K562 (cell line): ENCODE measurements around the gene KCNT1. TPM values are rescaled to one million over a fixed set of nuclear protein-coding genes. Genes with fewer than 3 reads are reported as not detected.

ENCODE experiments used
- ATAC-seq: fragments of 200-7000 bp; cut with Tn5 transposase; 3 replicates; pipeline ENCODE4 v1.9.1; 2020; ENCODE audit warnings: moderate library complexity
- BruUV-seq: library from RNA; stranded (reverse); fragments of 400-500 nt; replicated peaks from 2 replicates; lab custom pipeline; 2021; lab: Mats Ljungman, UMichigan
- CTCF ChIA-PET: fragments of 300-600 bp; formaldehyde crosslinking; extraction: SDS; loops from one replicate; lab custom pipeline; 2021; ENCODE audit warnings: low intra/inter-chr PET ratio; lab: Yijun Ruan, JAX
- POLR2A ChIA-PET: fragments of 300-600, 350-650 bp; sonication (Branson Sonifier 250); formaldehyde crosslinking; extraction: SDS; loops from one replicate; lab custom pipeline; 2021; ENCODE audit warnings: antibody characterized with exemption, inconsistent platforms; lab: Yijun Ruan, JAX
- DNase-seq, 4 experiments: peaks; one replicate each; pipeline versions ENCODE4 v3.0.0 to v3.0.0-alpha.2; 2011 to 2018; ENCODE audit warnings: low spot score in 3 of 4, mixed read lengths in 3 of 4; ENCODE audit errors: extremely low read depth in 1 of 4
- FAIRE-seq: peaks from 2 replicates; lab custom pipeline; 2011; peaks lifted over from hg19 to GRCh38; lab: Jason Lieb, UNC
- H2AFZ ChIP-seq: 2 replicates; pipeline ENCODE4 v1.6.0; 2011; ENCODE audit warnings: low read depth, low read length, control low read depth, inconsistent platforms
- H3K27ac ChIP-seq: fragments of 200-600 bp; 3 replicates; pipeline ENCODE4 v1.8.0; 2011; ENCODE audit warnings: low read depth, mild to moderate bottlenecking, control low read depth, inconsistent platforms, low read length, moderate library complexity, mixed read lengths; ENCODE audit errors: extremely low read depth
- H3K27me3 ChIP-seq, 2 experiments: fragments of 300-600 bp in 1 of 2; 2 replicates in 1 of 2; 3 replicates in 1 of 2; pipeline versions ENCODE4 v1.6.0 to v1.8.0; 2011; ENCODE audit warnings: inconsistent platforms in 2 of 2, low read length in 2 of 2, mild to moderate bottlenecking in 1 of 2, mixed read lengths in 1 of 2, moderate library complexity in 1 of 2; ENCODE audit not compliant: control insufficient read depth in 2 of 2, insufficient read depth in 2 of 2
- H3K36me3 ChIP-seq: fragments of 300-600 bp; 3 replicates; pipeline ENCODE4 v1.8.0; 2011; ENCODE audit warnings: mild to moderate bottlenecking, low read length, inconsistent platforms; ENCODE audit not compliant: control insufficient read depth, insufficient read depth
- H3K4me1 ChIP-seq, 2 experiments: fragments of 200-600 bp in 1 of 2; replicated peaks in 1 of 2; 2 replicates in 1 of 2; 3 replicates in 1 of 2; pipeline versions ENCODE4 v1.5.1 to v1.8.0; 2011; ENCODE audit warnings: inconsistent platforms in 2 of 2, low read length in 2 of 2, mild to moderate bottlenecking in 1 of 2, mixed read lengths in 1 of 2, moderate library complexity in 1 of 2; ENCODE audit not compliant: control insufficient read depth in 2 of 2, insufficient read depth in 2 of 2
- H3K4me2 ChIP-seq: 2 replicates; pipeline ENCODE4 v1.6.1; 2011; ENCODE audit warnings: low read length, control low read depth, inconsistent platforms, mixed read lengths; ENCODE audit not compliant: insufficient read depth
- H3K4me3 ChIP-seq: fragments of 200-600 bp; sonication (generic), shearing (Covaris generic); 2 replicates; pipeline ENCODE4 v1.5.1; 2016; ENCODE audit warnings: control low read depth, inconsistent platforms
- H3K79me2 ChIP-seq: fragments of 200-600 bp; 3 replicates; pipeline ENCODE4 v1.8.0; 2011; ENCODE audit warnings: low read length, inconsistent platforms; ENCODE audit not compliant: control insufficient read depth, insufficient read depth
- H3K9ac ChIP-seq, 2 experiments: 2 replicates each; pipeline versions ENCODE4 v1.6.0 to v1.6.1; 2011; ENCODE audit warnings: low read depth in 2 of 2, low read length in 2 of 2, control low read depth in 1 of 2, inconsistent platforms in 1 of 2, mild to moderate bottlenecking in 1 of 2, mixed read lengths in 1 of 2; ENCODE audit not compliant: insufficient read depth in 1 of 2
- H3K9me1 ChIP-seq: one replicate; pipeline ENCODE4 v1.6.0; 2011; ENCODE audit warnings: inconsistent platforms, mild to moderate bottlenecking, low read length, moderate library complexity; ENCODE audit not compliant: control insufficient read depth, insufficient read depth
- H3K9me3 ChIP-seq: replicated peaks from 2 replicates; pipeline ENCODE4 v1.5.1; 2011; ENCODE audit warnings: low read depth, low read length, inconsistent platforms; ENCODE audit not compliant: control insufficient read depth, insufficient read depth
- H4K20me1 ChIP-seq: replicated peaks from 2 replicates; pipeline ENCODE4 v1.6.1; 2011; ENCODE audit warnings: low read length, inconsistent platforms, mixed read lengths; ENCODE audit not compliant: control insufficient read depth, insufficient read depth
- CC2D1A ChIP-seq: fragments of 450-650 bp; IDR thresholded peaks from 2 replicates; pipeline ENCODE4 v1.6.1; 2017; ENCODE audit warnings: mild to moderate bottlenecking
- ETS2 ChIP-seq: IDR thresholded peaks from 2 replicates; pipeline ENCODE4 v1.6.1; 2016; ENCODE audit warnings: borderline replicate concordance, missing genetic modification characterization, mild to moderate bottlenecking, moderate library complexity, missing compliant biosample characterization; ENCODE audit not compliant: poor library complexity, severe bottlenecking
- ETV1 ChIP-seq: fragments of 450-650 bp; conservative IDR thresholded peaks from 2 replicates; pipeline ENCODE4 v1.6.1; 2016; ENCODE audit warnings: missing genetic modification characterization, control low read depth, low read depth, missing compliant biosample characterization
- GTF2A2 ChIP-seq: IDR thresholded peaks from 2 replicates; pipeline ENCODE4 v1.6.1; 2016; ENCODE audit warnings: mild to moderate bottlenecking, missing genetic modification characterization, missing compliant biosample characterization
- HES1 ChIP-seq: fragments of 450-650 bp; IDR thresholded peaks from 2 replicates; pipeline ENCODE4 v1.6.1; 2016; ENCODE audit warnings: low read depth, mild to moderate bottlenecking, moderate library complexity
- NR2C1 ChIP-seq, 2 experiments: fragments of 450-650 bp; IDR thresholded peaks; 2 replicates each; pipeline ENCODE4 v1.6.1; 2017; ENCODE audit warnings: mild to moderate bottlenecking in 2 of 2, antibody characterized with exemption in 1 of 2, inconsistent platforms in 1 of 2, missing compliant biosample characterization in 1 of 2, missing genetic modification characterization in 1 of 2
- PML ChIP-seq: IDR thresholded peaks from 2 replicates; pipeline ENCODE4 v1.6.1; 2012; ENCODE audit warnings: low read length, inconsistent platforms
- RNF2 ChIP-seq: sonication (generic); IDR thresholded peaks from 2 replicates; pipeline ENCODE4 v1.6.1; 2016
- SFPQ ChIP-seq: fragments of 200-400 bp; formaldehyde crosslinking; IDR thresholded peaks from 2 replicates; pipeline ENCODE4 v1.6.1; 2017; ENCODE audit warnings: mild to moderate bottlenecking, low read depth, low read length, moderate library complexity
- SREBF2 ChIP-seq: sonication (generic); formaldehyde crosslinking; IDR thresholded peaks from 2 replicates; pipeline ENCODE4 v1.4.0; 2020; ENCODE audit warnings: mild to moderate bottlenecking, missing genetic modification reagents
- ZBTB26 ChIP-seq: fragments of 450-650 bp; formaldehyde crosslinking; IDR thresholded peaks from 2 replicates; pipeline ENCODE4 v1.4.0; 2022; ENCODE audit warnings: missing genetic modification characterization
- ZBTB5 ChIP-seq: fragments of 450-650 bp; IDR thresholded peaks from 2 replicates; pipeline ENCODE4 v1.6.1; 2017; ENCODE audit warnings: antibody characterized with exemption
- ZBTB7A ChIP-seq: IDR thresholded peaks from 2 replicates; pipeline ENCODE4 v1.6.1; 2011; ENCODE audit warnings: low read depth, mild to moderate bottlenecking, low read length, moderate library complexity, borderline replicate concordance; ENCODE audit not compliant: control insufficient read depth
- ZNF146 ChIP-seq: IDR thresholded peaks from one replicate; pipeline ENCODE4 v1.6.1; 2018; ENCODE audit warnings: missing compliant biosample characterization; ENCODE audit not compliant: unreplicated experiment
- ZNF274 ChIP-seq: IDR thresholded peaks from 2 replicates; pipeline ENCODE4 v1.6.1; 2011; ENCODE audit warnings: low read depth, mild to moderate bottlenecking, low read length, moderate library complexity, borderline replicate concordance
- ZNF707 ChIP-seq: fragments of 250-450 bp; sonication (Bioruptor Pico); conservative IDR thresholded peaks from 2 replicates; pipeline ENCODE4 v1.8.0; 2022; ENCODE audit warnings: inconsistent platforms, mild to moderate bottlenecking, moderate library complexity
- WGBS: fragments of 100-300 bp; shearing (Covaris generic); methylation state at CpG from one replicate; pipeline ENCODE4 v1.1.6; 2016; ENCODE audit warnings: low coverage, mixed read lengths; ENCODE audit not compliant: insufficient coverage; ENCODE audit errors: missing lambda C conversion rate; 5-methylcytosine and 5-hydroxymethylcytosine counted together
- in situ Hi-C: fragments of 300-500 bp; cut with MboI; formaldehyde crosslinking; loops from 4 replicates; pipeline ENCODE4 v1.15.0; 2018; ENCODE audit warnings: inconsistent platforms, mixed read lengths
- intact Hi-C: fragments of 100-400 bp; cut with micrococcal nuclease; formaldehyde crosslinking; loops from 2 replicates; pipeline ENCODE4 v1.14.2; 2022
- polyA plus RNA-seq, 8 experiments: library from polyadenylated mRNA; depleted of rRNA in 4 of 8; stranded (reverse) in 5 of 8; unstranded in 3 of 8; fragments of >200 nt; fragmentation: Nextera tagmentation in 2 of 8; fragmentation: Illumina TruSeq in 1 of 8; extraction: Ambion mirVana in 2 of 8; extraction: Trizol in 1 of 8; gene quantifications; 2 replicates each; pipeline versions ENCODE4 v1.2.1 to v1.2.3, GENCODE V29; 2011 to 2014; ENCODE audit warnings: inconsistent platforms in 1 of 8, missing spikeins in 1 of 8
- total RNA-seq, 7 experiments: library from RNA; depleted of rRNA in 6 of 7; stranded (reverse); fragments of >200 nt in 6 of 7; fragmentation: Illumina TruSeq in 2 of 7; extraction: Trizol in 2 of 7; gene quantifications; 2 replicates each; pipeline versions ENCODE4 v1.2.1 to v1.2.3, GENCODE V29; 2011 to 2021; ENCODE audit warnings: low replicate concordance in 1 of 7

Gene KCNT1
- total and polyA plus RNA-seq, 9 of the 15 experiments (the other 6 are each of a cell fraction or from before 2014, with no cell fraction given): 0.05 TPM; not detected in 8

GRCh38 chr9:135817951-135818717, 116.1 kb downstream of the KCNT1 start:
- Histone ChIP-seq H3K27me3 (no peaks in the 10 kb centered on the region), H3K9me3 (no peaks in the 10 kb centered on the region), H2AFZ (no peak overlapping the region), H3K4me2 (no peak overlapping the region), H3K4me3 (no peak overlapping the region), H3K36me3 (peaks cover 96% of the 10 kb centered on the region; the same call in 2 of the 3 replicates), H3K79me2 (no peaks in the 10 kb centered on the region), H3K9me1 (peaks cover 6% of the 10 kb centered on the region), H3K9ac (no peak overlapping the region; a peak in 1 of 4 replicates), H3K4me1 (no peaks in the 10 kb centered on the region), H3K27ac (no peak overlapping the region), H4K20me1 (no peaks in the 10 kb centered on the region)
- intact Hi-C loops: no loop called here
- FAIRE-seq: no peak
- ChIA-PET CTCF (no interaction called here), POLR2A (interaction anchor here (0.9 kb wide), 1 partner anchor 9 kb away, joined by 3 read pairs; no protein-coding TSS in a partner anchor)
- no TSS peak for BruUV-seq
- DNase-seq: no peak
- in situ Hi-C loops: no loop called here
- 94% methylated on average over 37 of the region's 66 CpGs for WGBS
- no peak for ATAC-seq
- TF ChIP-seq PML (no peak), ZNF707 (CRISPR knock-in tag) (no peak), ETV1 (tag) (no peak), SFPQ (no peak), ZBTB26 (CRISPR knock-in tag) (no peak), ZBTB7A (no peak), ZBTB5 (no peak), NR2C1 (IDR thresholded peaks at IDR 0.05) (no peak), NR2C1 (tag; IDR thresholded peaks at IDR 0.05) (no peak), HES1 (no peak), CC2D1A (no peak), ZNF274 (no peak), GTF2A2 (no peak), SREBF2 (CRISPR knock-in tag) (no peak), ZNF146 (CRISPR knock-in tag) (no peak), ETS2 (tag) (no peak), RNF2 (no peak)
